Smooth muscle cell (in vitro differentiated cells): Measurements from ENCODE around the gene AFM. TPM values are rescaled to one million over a fixed set of nuclear protein-coding genes. Genes with fewer than 3 reads are reported as not detected.

Source experiments
- DNase-seq: peaks from one replicate; lab custom pipeline; 2025; ENCODE audit not compliant: unreplicated experiment; lab: John Stamatoyannopoulos, UW
- H2AFZ ChIP-seq: fragments of 200-600 bp; sonication (generic); 2 replicates; pipeline ENCODE4 v1.6.0; 2016; ENCODE audit warnings: antibody characterized with exemption, low read depth, mild to moderate bottlenecking
- H3F3A ChIP-seq: fragments of 200-600 bp; sonication (generic); 2 replicates; pipeline ENCODE4 v1.6.0; 2017; ENCODE audit warnings: antibody characterized with exemption, low read depth
- H3K27ac ChIP-seq: fragments of 200-600 bp; sonication (generic); 2 replicates; pipeline ENCODE4 v1.5.1; 2016; ENCODE audit warnings: low read depth, mild to moderate bottlenecking
- H3K27me3 ChIP-seq: fragments of 200-600 bp; sonication (generic); 2 replicates; pipeline ENCODE4 v1.6.1; 2016; ENCODE audit warnings: low read depth, mild to moderate bottlenecking
- H3K36me3 ChIP-seq: fragments of 200-600 bp; sonication (generic); 2 replicates; pipeline ENCODE4 v1.5.1; 2016; ENCODE audit warnings: low read depth
- H3K4me1 ChIP-seq: fragments of 200-600 bp; sonication (generic); 2 replicates; pipeline ENCODE4 v1.5.1; 2016; ENCODE audit warnings: low read depth
- H3K4me2 ChIP-seq: fragments of 200-600 bp; sonication (generic); 2 replicates; pipeline ENCODE4 v1.6.0; 2016; ENCODE audit warnings: mild to moderate bottlenecking
- H3K4me3 ChIP-seq: fragments of 200-600 bp; sonication (generic); 2 replicates; pipeline ENCODE4 v1.5.1; 2016; ENCODE audit warnings: mild to moderate bottlenecking
- H3K79me2 ChIP-seq: fragments of 200-600 bp; sonication (generic); 2 replicates; pipeline ENCODE4 v1.6.0; 2016; ENCODE audit warnings: low read depth, mild to moderate bottlenecking
- H3K9ac ChIP-seq: fragments of 200-600 bp; sonication (generic); 2 replicates; pipeline ENCODE4 v1.6.0; 2016; ENCODE audit warnings: low read depth
- H3K9me3 ChIP-seq: fragments of 200-600 bp; sonication (generic); replicated peaks from 2 replicates; pipeline ENCODE4 v1.5.1; 2016; ENCODE audit warnings: low read depth
- H4K20me1 ChIP-seq: fragments of 200-600 bp; sonication (generic); 2 replicates; pipeline ENCODE4 v1.6.0; 2016; ENCODE audit warnings: low read depth
- WGBS: methylation state at CpG from one replicate; pipeline ENCODE4 v1.1.7; 2016; ENCODE audit warnings: low lambda C conversion rate; 5-methylcytosine and 5-hydroxymethylcytosine counted together
- polyA plus RNA-seq: library from polyadenylated mRNA; unstranded; fragments of >200 nt; fragmentation: Nextera tagmentation; extraction: Ambion mirVana; gene quantifications from 2 replicates; pipeline ENCODE4 v1.2.1, GENCODE V29; 2016
- total RNA-seq: library from RNA; depleted of rRNA; stranded (reverse); fragments of >200 nt; gene quantifications from 2 replicates; pipeline ENCODE4 v1.2.3, GENCODE V29; 2014
- TF ChIP-seq, protein P1 (sequence below): fragments of 200-600 bp; sonication (generic); IDR thresholded peaks from 2 replicates; pipeline ENCODE4 v1.5.1; 2017; ENCODE audit warnings: borderline replicate concordance, mild to moderate bottlenecking, antibody characterized with exemption; ENCODE audit not compliant: insufficient read depth, poor library complexity, severe bottlenecking

The AFM gene
- total and polyA plus RNA-seq, 2 experiments from 2014 or later, result not detected

DNA sequence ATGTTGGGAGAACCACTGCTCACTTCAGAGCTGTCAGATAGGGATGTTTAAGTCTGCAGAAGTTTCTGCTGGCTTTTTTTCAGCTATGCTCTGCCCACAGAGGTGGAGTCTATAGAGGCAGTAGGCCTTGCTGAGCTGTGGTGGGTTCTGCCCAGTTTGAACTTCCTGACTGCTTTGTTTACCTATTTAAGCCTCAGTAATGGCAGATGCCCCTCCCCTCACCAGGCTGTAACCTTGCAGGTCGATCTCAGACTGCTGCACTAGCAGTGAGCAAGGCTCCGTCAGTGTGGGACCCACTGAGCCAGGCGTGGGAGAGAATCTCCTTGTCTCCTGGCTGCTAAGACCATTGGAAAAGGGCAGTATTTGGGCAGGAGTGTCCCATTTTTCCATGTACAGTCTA, 36.8 kb downstream of the AFM start:
- Histone ChIP-seq H3K4me3 (no peak overlapping the region), H3K9me3 (no peaks in the 10 kb centered on the region), H4K20me1 (no peaks in the 10 kb centered on the region), H3F3A (no peaks in the 10 kb centered on the region), H3K4me1 (peaks cover 11% of the 10 kb centered on the region), H3K27me3 (no peaks in the 10 kb centered on the region), H3K4me2 (no peak overlapping the region), H3K36me3 (no peaks in the 10 kb centered on the region), H3K79me2 (no peaks in the 10 kb centered on the region), H2AFZ (no peak overlapping the region), H3K27ac (no peak overlapping the region), H3K9ac (no peak overlapping the region)
- 98% methylated on average over 3 of the region's 3 CpGs for WGBS
- TF ChIP-seq, protein P1, sequence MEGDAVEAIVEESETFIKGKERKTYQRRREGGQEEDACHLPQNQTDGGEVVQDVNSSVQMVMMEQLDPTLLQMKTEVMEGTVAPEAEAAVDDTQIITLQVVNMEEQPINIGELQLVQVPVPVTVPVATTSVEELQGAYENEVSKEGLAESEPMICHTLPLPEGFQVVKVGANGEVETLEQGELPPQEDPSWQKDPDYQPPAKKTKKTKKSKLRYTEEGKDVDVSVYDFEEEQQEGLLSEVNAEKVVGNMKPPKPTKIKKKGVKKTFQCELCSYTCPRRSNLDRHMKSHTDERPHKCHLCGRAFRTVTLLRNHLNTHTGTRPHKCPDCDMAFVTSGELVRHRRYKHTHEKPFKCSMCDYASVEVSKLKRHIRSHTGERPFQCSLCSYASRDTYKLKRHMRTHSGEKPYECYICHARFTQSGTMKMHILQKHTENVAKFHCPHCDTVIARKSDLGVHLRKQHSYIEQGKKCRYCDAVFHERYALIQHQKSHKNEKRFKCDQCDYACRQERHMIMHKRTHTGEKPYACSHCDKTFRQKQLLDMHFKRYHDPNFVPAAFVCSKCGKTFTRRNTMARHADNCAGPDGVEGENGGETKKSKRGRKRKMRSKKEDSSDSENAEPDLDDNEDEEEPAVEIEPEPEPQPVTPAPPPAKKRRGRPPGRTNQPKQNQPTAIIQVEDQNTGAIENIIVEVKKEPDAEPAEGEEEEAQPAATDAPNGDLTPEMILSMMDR, result no peak
- DNase-seq, result no peak

DNA sequence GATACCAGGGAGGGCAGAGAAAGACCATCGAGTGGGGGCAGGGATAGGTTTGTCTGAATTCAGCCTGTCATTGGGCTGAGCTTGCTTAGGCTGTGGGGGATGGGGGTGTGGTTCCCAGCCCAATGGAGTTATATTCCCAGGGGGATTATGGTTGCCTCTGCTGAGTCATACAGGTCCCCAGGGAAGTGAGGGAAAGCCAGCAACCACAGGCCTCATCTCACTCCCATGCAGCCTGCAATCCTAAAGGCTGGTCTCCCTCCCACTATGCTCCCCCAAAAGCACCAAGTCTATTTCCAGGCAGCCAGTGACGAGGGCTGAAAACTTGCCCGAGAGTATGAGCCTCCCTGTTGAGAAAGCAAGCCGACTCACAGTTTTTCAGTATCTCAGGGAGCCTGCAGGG, 39.3 kb downstream of the AFM start:
- Histone ChIP-seq H2AFZ (no peak overlapping the region), H3K36me3 (no peaks in the 10 kb centered on the region), H3K27ac (peak overlapping the region; percentile 13), H3K4me2 (peak overlapping the region; percentile 66), H3K79me2 (no peaks in the 10 kb centered on the region), H3K9me3 (no peaks in the 10 kb centered on the region), H3K27me3 (no peaks in the 10 kb centered on the region), H3K9ac (no peak overlapping the region), H3K4me1 (peaks cover 11% of the 10 kb centered on the region), H4K20me1 (no peaks in the 10 kb centered on the region), H3F3A (no peaks in the 10 kb centered on the region), H3K4me3 (no peak overlapping the region)
- no peak for DNase-seq
- TF ChIP-seq, protein P1, result no peak
- 21% methylated on average over 4 of the region's 4 CpGs for WGBS

DNA sequence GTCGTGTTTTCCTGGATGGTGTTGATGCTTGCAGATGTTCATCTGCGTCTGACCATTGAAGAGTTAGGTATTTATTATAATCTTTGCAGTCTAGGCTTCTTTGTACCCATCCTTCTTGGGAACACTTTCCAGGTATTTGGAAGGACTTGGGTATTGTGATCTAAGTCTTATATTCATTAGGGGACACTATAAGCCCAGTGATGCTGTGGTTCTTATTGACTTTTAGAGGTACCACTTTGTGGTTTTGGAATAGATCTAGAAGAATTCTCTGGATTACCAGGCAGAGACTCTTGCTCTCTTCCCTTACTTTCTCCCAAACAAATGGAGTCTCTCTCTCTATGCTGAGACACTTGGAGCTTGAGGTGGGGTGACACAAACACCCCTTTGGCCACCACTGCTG, 41.6 kb downstream of the AFM start:
- no peak overlapping the region for H3K4me3 ChIP-seq
- no peak overlapping the region for H3K9ac ChIP-seq
- no peaks in the 10 kb centered on the region for H3K9me3 ChIP-seq
- DNase-seq, result no peak
- no peaks in the 10 kb centered on the region for H4K20me1 ChIP-seq
- no peak overlapping the region for H3K27ac ChIP-seq
- H3K36me3 ChIP-seq, result no peaks in the 10 kb centered on the region
- no peaks in the 10 kb centered on the region for H3K27me3 ChIP-seq
- no peaks in the 10 kb centered on the region for H3F3A ChIP-seq
- WGBS, result 92% methylated on average over 2 of the region's 2 CpGs
- no peak overlapping the region for H2AFZ ChIP-seq
- H3K4me1 ChIP-seq, result peaks cover 11% of the 10 kb centered on the region
- no peaks in the 10 kb centered on the region for H3K79me2 ChIP-seq
- TF ChIP-seq, protein P1, result no peak
- H3K4me2 ChIP-seq, result no peak overlapping the region

DNA sequence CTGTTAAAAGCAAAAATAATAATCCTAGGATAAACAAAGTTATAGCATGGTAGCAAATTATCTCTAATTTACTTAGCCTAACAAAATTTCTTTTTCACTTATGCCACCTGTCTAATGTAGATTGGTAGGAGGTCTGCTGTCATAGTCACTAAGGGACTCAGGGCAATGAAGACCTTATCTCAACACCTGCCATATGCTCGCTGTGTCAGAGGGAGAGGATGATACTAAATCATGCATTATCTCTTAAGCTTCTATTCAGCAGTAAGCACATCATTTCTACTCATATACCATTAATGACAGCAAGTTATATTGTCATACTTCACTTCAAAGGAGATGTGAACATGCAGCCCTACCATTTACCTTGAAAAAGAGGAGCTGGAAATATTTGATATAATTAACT, 44.1 kb downstream of the AFM start:
- TF ChIP-seq, protein P1, result no peak
- 82% methylated on average over 1 of the region's 1 CpG for WGBS
- Histone ChIP-seq H3K9ac (no peak overlapping the region), H3K4me1 (peaks cover 11% of the 10 kb centered on the region), H3K4me2 (no peak overlapping the region), H3K9me3 (no peaks in the 10 kb centered on the region), H3K4me3 (no peak overlapping the region), H2AFZ (no peak overlapping the region), H3K27me3 (no peaks in the 10 kb centered on the region), H3K36me3 (no peaks in the 10 kb centered on the region), H3F3A (no peaks in the 10 kb centered on the region), H3K27ac (no peak overlapping the region), H4K20me1 (no peaks in the 10 kb centered on the region), H3K79me2 (no peaks in the 10 kb centered on the region)
- DNase-seq, result no peak
